Subcutaneous abdominal adipose tissue (tissue), 5 donors: ENCODE measurements around the gene ST6GAL2.
A peak's percentile ranks its signal among the peaks of the same experiment; 100 is the strongest.

Experiments
- H3K27ac ChIP-seq: one replicate; pipeline ENCODE4 v1.7.0; 2013; ENCODE audit warnings: low read depth, mild to moderate bottlenecking, inconsistent platforms, low read length, moderate library complexity
- H3K27me3 ChIP-seq, 5 donors: one replicate each; pipeline ENCODE4 v1.7.0; 2013; ENCODE audit warnings: low read length in 5 of 5, inconsistent platforms in 1 of 5; ENCODE audit not compliant: control insufficient read depth in 5 of 5, insufficient read depth in 4 of 5
- H3K36me3 ChIP-seq, 5 donors: one replicate each; pipeline ENCODE4 v1.7.0; 2013; ENCODE audit warnings: low read length in 5 of 5; ENCODE audit not compliant: control insufficient read depth in 5 of 5, insufficient read depth in 5 of 5
- H3K4me1 ChIP-seq, 5 donors: one replicate each; pipeline ENCODE4 v1.7.0; 2013; ENCODE audit warnings: low read length in 5 of 5, mild to moderate bottlenecking in 3 of 5, moderate library complexity in 1 of 5; ENCODE audit not compliant: control insufficient read depth in 5 of 5, insufficient read depth in 5 of 5
- H3K4me3 ChIP-seq, 5 donors: one replicate each; pipeline ENCODE4 v1.7.0; 2013; ENCODE audit warnings: low read length in 5 of 5, low read depth in 1 of 5
- H3K9ac ChIP-seq, 5 donors: one replicate each; pipeline ENCODE4 v1.7.0; 2013; ENCODE audit warnings: low read length in 5 of 5, mild to moderate bottlenecking in 4 of 5, moderate library complexity in 3 of 5
- H3K9me3 ChIP-seq, 5 donors: one replicate each; pipeline ENCODE4 v1.7.0; 2013; ENCODE audit warnings: low read length in 5 of 5; ENCODE audit not compliant: control insufficient read depth in 5 of 5
- donor health status: healthy.
- donor health status: healthy.
- donor health status: healthy.
- donor health status: healthy.
- donor health status: healthy.

ST6GAL2 gene

DNA sequence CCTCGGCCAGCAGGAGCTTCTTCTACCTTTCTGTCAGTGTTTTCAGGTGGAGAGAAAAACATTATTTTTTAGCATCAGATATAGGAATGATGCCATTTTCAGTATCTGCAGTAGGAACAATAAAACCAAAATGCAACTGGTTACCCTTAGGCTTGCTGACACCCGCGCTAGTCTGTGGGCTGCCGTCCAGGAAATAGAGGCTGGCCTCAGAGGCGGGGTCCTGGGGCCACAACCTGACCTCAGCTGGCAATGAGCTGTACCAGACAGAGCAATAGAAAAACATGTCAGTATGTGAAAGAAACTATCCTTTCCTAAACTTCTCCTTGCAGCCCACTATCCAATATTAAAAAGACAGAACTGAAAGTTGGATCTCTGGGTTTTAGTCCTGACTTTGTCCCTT lies 4.6 kb upstream of the ST6GAL2 start:
- Histone ChIP-seq H3K27me3 (peaks cover 2 to 17% (median 11%) of the 10 kb centered on the region in 5 donors), H3K9me3 (peaks cover 0 to 2% (median 0%) of the 10 kb centered on the region in 5 donors), H3K36me3 (no peaks in the 10 kb centered on the region), H3K4me3 (no peak overlapping the region), H3K9ac (no peak overlapping the region), H3K27ac (no peak overlapping the region), H3K4me1 (peaks cover 0 to 18% (median 16%) of the 10 kb centered on the region in 5 donors)

DNA sequence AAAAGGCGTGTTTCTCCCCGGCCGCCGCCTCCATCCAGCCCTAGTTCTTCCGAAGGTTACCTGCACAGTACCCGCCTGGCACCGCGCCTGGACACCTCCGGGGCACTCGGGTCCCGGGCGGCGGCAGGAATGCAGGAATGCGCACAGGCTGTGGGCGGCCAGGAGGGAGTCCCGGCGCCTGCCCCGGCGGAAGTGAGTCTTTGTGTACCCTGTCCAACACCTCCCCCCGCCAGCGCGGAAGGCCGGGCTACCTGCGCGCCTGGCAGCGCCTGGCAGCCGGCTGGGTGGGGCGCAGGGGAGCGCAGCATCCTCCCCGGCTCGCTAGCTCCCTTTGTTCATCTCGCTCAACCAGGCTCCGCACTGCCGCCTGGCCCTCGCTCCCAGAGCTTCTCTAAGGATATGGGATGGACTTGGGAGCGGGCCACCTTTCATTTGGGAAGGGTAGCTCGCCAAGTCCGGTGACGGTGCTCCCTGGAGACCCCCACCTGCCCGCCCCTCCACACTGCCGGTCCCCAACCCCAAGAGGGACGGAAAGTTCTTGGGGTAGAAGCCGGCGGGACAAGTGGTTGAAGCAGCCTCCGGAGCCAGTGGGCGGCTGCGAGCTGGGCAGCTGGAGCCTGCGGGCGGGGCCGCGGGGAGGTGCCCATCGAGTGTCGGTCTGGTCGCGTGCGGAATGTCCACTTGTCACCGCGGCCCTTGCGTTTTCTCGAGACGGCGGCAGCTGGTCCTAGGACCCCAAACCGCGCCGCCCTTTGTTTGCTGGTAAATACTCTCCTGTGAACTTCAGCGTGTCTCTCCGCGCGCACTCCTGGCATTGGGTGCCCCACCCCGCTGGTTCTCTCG lies 1.2 kb upstream of the ST6GAL2 start:
- H3K9ac ChIP-seq, result no peak overlapping the region
- peaks cover 3 to 24% (median 11%) of the 10 kb centered on the region in 5 donors for H3K27me3 ChIP-seq
- H3K27ac ChIP-seq, result no peak overlapping the region
- H3K9me3 ChIP-seq, result no peaks in the 10 kb centered on the region
- H3K4me1 ChIP-seq, result peaks cover 0 to 23% (median 20%) of the 10 kb centered on the region in 5 donors
- H3K4me3 ChIP-seq, result peak overlapping the region in 4 of 5 donors; percentile 22 to 70 (median 53)
- no peaks in the 10 kb centered on the region for H3K36me3 ChIP-seq

DNA sequence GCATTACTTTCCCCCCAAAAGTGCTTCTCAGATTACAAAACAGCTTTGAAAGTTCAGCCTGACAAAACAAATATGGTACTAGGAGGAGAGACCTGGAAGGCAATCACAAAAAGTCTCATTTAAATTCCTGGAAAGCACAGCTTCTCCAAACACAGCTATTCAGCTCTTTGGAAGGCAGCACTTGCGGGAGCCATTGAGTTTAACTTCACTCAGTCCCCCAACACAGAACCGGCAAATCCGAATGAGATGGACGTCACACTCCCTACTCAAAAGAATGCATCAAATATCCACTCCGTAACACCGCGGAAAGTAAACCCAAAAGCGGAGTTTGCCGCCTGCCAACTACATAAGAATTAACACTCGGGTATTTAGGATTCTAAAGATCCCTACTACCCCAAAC lies 638 bp downstream of the ST6GAL2 start:
- H3K27ac ChIP-seq, result no peak overlapping the region
- no peaks in the 10 kb centered on the region for H3K9me3 ChIP-seq

DNA sequence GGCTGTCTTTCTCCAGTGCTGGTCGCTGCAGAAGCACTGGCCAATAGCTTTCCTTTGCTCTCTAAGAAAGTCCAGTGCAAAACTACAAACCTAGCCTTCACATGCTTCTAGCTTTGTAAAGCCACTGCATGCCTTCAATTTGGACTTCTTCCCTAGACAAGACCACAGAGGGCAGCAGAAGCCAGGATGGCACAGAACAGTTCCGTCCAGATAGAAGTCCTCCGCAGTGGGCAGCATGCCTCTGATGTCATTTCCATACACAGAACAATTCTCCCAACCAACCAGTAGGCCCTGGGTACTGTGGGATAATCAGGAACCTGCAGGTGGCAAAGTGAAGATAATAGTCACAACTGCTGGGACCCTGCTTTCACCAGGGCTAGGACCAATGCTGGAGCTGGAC lies 3.3 kb downstream of the ST6GAL2 start:
- peaks cover 3 to 22% (median 11%) of the 10 kb centered on the region in 5 donors for H3K27me3 ChIP-seq
- H3K36me3 ChIP-seq, result no peaks in the 10 kb centered on the region
- no peak overlapping the region for H3K4me3 ChIP-seq

More for the DNA sequence above, 638 bp downstream of the ST6GAL2 start:
- Histone ChIP-seq H3K9ac (no peak overlapping the region), H3K27me3 (peaks cover 3 to 24% (median 11%) of the 10 kb centered on the region in 5 donors), H3K4me1 (peaks cover 0 to 23% (median 20%) of the 10 kb centered on the region in 5 donors), H3K36me3 (no peaks in the 10 kb centered on the region), H3K4me3 (peak overlapping the region in 1 of 5 donors; percentile 67)

DNA sequence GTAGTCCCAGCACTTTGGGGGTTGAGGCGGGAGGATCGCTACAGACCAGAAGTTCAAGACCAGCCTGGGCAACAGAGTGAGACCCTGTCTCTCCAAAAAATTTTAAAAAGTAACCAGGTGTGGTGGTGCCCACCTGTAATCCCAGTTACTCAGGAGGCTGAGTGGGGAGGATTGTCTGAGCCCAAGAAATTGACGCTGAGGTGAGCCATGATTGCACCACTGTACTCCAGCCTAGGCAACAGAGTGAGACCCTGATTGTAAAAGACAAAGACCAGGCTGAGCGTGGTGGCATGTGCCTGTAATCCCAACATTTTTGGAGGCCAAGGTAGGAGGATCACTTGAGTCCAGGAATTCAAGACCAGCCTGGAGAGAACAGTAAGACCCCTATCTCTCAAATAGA lies 7.8 kb downstream of the ST6GAL2 start:
- no peak overlapping the region for H3K9ac ChIP-seq
- H3K27me3 ChIP-seq, result peaks cover 0 to 5% (median 0%) of the 10 kb centered on the region in 5 donors

More for the DNA sequence above, 3.3 kb downstream of the ST6GAL2 start:
- H3K9ac ChIP-seq, result no peak overlapping the region
- peaks cover 0 to 23% (median 20%) of the 10 kb centered on the region in 5 donors for H3K4me1 ChIP-seq
- no peaks in the 10 kb centered on the region for H3K9me3 ChIP-seq
- H3K27ac ChIP-seq, result no peak overlapping the region

DNA sequence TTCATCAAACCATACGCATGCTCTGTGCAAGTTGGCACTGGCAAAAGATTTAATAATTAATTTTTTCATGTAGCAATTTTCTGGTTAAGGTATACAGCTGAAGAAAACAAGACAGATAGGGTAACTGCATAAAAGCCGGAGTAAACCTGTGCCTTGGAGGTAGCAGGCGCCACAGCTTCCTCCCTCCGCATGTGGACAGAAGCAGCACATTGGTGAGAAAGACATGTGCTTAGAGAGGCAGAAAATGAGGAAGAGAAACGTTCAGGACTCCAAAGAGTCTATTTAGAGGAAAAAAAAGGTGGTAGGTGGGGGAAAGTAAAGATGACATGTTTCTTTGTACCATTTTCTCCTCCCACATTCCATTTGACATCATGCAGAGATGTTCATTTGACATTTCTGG lies 9.3 kb downstream of the ST6GAL2 start:
- Histone ChIP-seq H3K27ac (no peak overlapping the region), H3K27me3 (no peaks in the 10 kb centered on the region), H3K9ac (no peak overlapping the region)

More for the DNA sequence above, 7.8 kb downstream of the ST6GAL2 start:
- Histone ChIP-seq H3K4me1 (no peaks in the 10 kb centered on the region), H3K9me3 (no peaks in the 10 kb centered on the region), H3K4me3 (no peak overlapping the region), H3K27ac (no peak overlapping the region), H3K36me3 (no peaks in the 10 kb centered on the region)

DNA sequence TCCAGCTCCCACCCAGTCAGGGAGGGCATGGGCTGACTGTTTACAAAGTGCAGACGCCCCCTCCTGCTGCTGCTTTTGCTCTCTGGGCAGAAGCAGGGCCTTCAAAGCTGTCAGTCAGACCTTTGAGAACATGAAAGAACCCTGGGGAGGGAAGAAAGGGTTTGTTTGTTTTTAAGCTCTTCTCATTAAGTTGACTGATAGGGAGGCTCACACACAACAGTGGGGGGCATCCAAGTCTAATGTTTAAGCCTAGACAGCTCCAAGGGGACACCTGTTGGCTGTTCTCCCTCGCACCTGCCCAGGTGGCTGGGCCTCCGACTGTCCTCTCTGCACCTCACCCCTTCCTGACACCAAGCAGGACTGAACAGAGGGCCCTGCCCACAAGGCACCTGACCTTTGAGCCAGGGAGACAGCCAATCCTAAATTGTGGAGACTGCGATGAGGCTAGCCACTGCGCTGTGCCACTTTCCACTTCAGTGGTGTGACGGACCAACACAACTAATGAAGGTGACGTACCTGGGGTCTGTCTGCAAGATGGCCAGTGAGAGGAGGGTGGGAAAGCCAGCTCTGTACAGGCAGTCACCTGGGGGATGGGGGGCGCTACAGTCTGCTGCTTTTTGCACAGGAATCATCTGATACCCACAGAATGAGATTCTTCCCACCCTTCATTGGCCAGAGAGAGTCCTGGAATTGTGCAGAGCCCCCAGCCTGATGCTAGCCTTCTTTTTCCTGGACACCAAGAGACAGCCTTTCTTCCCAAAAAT lies 16.3 kb downstream of the ST6GAL2 start:
- Histone ChIP-seq H3K9me3 (no peaks in the 10 kb centered on the region), H3K4me3 (no peak overlapping the region), H3K9ac (no peak overlapping the region), H3K27me3 (no peaks in the 10 kb centered on the region), H3K36me3 (no peaks in the 10 kb centered on the region), H3K4me1 (peaks cover 0 to 15% (median 12%) of the 10 kb centered on the region in 5 donors), H3K27ac (no peak overlapping the region)

More for the DNA sequence above, 9.3 kb downstream of the ST6GAL2 start:
- Histone ChIP-seq H3K4me1 (no peaks in the 10 kb centered on the region), H3K9me3 (no peaks in the 10 kb centered on the region), H3K4me3 (no peak overlapping the region), H3K36me3 (no peaks in the 10 kb centered on the region)

DNA sequence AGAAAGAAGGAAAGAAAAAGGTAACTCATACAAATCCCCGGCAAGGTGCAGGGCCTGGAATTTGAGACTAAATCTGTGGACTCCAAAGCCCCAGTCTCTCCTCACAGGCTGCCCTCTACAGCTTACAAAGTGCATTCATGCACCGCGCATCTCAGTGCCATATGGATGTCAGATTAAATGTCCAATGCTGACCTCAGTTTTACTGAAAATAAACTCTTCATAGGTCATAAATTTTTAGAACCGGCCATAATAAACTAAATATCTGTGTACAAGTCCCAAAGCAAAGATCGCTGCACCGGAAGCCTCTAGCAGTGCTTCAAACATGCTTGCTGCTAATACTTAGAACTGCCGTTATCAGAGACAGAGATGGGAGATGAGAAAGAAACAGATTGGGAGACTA lies 17.7 kb downstream of the ST6GAL2 start:
- no peak overlapping the region for H3K4me3 ChIP-seq
- no peaks in the 10 kb centered on the region for H3K9me3 ChIP-seq
- H3K27ac ChIP-seq, result no peak overlapping the region

DNA sequence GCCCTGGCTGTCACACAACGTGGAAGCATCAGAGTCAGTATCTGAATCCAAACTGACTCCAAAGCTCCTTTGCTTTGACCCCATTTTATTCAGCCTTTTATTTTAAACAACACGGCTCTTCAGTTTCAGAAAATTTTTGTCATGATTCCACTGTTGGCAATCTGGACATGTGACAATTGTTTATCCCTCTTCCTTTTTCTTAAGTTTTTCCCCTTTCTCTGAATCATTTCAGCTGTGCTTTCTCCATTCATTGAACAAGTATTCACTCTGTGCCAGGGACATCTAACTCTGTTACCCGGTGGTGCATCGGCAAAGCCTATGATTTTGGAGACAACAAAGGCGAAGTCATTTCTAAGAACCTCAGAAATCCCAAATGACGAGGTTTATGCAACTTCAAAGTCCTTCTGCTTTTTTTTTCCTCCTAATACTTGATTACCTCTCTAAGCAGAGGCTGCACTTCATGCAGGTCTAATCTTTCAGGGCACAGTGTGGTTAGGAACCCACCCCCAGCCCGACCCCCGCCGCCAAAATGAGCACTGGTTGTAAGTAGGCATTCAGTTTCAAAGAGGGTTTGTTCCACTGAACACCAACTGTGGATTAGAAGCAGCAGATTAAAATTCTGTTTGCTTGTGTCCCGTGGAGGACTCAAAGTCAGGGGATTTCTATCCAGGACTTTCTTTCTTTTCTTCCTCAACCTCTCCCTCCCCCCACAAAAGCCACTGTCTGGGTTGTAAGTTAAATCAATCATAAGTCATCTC lies 18.6 kb downstream of the ST6GAL2 start:
- no peaks in the 10 kb centered on the region for H3K27me3 ChIP-seq
- peaks cover 0 to 15% (median 12%) of the 10 kb centered on the region in 5 donors for H3K4me1 ChIP-seq
- H3K27ac ChIP-seq, result no peak overlapping the region
- no peak overlapping the region for H3K9ac ChIP-seq
- no peaks in the 10 kb centered on the region for H3K9me3 ChIP-seq
- H3K4me3 ChIP-seq, result peak overlapping the region in 1 of 5 donors; percentile 6
- no peaks in the 10 kb centered on the region for H3K36me3 ChIP-seq

More for the DNA sequence above, 17.7 kb downstream of the ST6GAL2 start:
- H3K27me3 ChIP-seq, result no peaks in the 10 kb centered on the region
- H3K4me1 ChIP-seq, result peaks cover 0 to 15% (median 12%) of the 10 kb centered on the region in 5 donors
- H3K9ac ChIP-seq, result no peak overlapping the region
- no peaks in the 10 kb centered on the region for H3K36me3 ChIP-seq
